ENCODE data around the gene GPR135. TPM values are rescaled to one million over a fixed set of nuclear protein-coding genes. Genes with fewer than 3 reads are reported as not detected.

The GPR135 gene
- total RNA-seq, 1 donor from 2014 or later: 6.2 TPM

- H3K27ac Mint-ChIP-seq (ENCODE audit: unreplicated experiment): peak overlapping the region; percentile 100
- no peaks in the 10 kb centered on the region for H3K27me3 ChIP-seq (ENCODE audit: insufficient read depth, low read length)
- peaks cover 11% of the 10 kb centered on the region for H4K20me1 ChIP-seq (ENCODE audit: insufficient read depth, low read length)
- H3K4me3 ChIP-seq (ENCODE audit: insufficient read depth, low read depth, low read length): peak overlapping the region; percentile 85
- peaks cover 28% of the 10 kb centered on the region for H3K4me1 Mint-ChIP-seq (ENCODE audit: low read depth, unreplicated experiment)
- peak overlapping the region; percentile 94 for H3K4me2 ChIP-seq (ENCODE audit: low read length)
- peaks cover 96% of the 10 kb centered on the region for H3K79me2 ChIP-seq (ENCODE audit: insufficient read depth, low read length)
- peak overlapping the region; percentile 96 for H3K9ac ChIP-seq (ENCODE audit: low read length)
- no peak for FAIRE-seq
- TF ChIP-seq, protein P1, sequence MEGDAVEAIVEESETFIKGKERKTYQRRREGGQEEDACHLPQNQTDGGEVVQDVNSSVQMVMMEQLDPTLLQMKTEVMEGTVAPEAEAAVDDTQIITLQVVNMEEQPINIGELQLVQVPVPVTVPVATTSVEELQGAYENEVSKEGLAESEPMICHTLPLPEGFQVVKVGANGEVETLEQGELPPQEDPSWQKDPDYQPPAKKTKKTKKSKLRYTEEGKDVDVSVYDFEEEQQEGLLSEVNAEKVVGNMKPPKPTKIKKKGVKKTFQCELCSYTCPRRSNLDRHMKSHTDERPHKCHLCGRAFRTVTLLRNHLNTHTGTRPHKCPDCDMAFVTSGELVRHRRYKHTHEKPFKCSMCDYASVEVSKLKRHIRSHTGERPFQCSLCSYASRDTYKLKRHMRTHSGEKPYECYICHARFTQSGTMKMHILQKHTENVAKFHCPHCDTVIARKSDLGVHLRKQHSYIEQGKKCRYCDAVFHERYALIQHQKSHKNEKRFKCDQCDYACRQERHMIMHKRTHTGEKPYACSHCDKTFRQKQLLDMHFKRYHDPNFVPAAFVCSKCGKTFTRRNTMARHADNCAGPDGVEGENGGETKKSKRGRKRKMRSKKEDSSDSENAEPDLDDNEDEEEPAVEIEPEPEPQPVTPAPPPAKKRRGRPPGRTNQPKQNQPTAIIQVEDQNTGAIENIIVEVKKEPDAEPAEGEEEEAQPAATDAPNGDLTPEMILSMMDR (IDR thresholded peaks at IDR 0.05; ENCODE audit: insufficient read depth, low read depth, low read length): no peak
- TF ChIP-seq EZH2 (IDR thresholded peaks at IDR 0.05; ENCODE audit: insufficient read depth, low read length): no peak
- peaks cover 26% of the 10 kb centered on the region for H3K4me1 ChIP-seq (ENCODE audit: insufficient read depth, low read length)
- no peaks in the 10 kb centered on the region for H3K9me3 Mint-ChIP-seq (ENCODE audit: unreplicated experiment)
- H2AFZ ChIP-seq (ENCODE audit: low read depth, low read length): peak overlapping the region; percentile 71
- peak; percentile 88 for DNase-seq (ENCODE audit: low read depth)
- peaks cover 9% of the 10 kb centered on the region for H3K36me3 Mint-ChIP-seq (ENCODE audit: low read depth, unreplicated experiment)
- peak overlapping the region; percentile 96 for H3K27ac ChIP-seq (ENCODE audit: low read depth, low read length)
- H3K9me3 ChIP-seq (ENCODE audit: insufficient read depth, low read depth, low read length): no peaks in the 10 kb centered on the region
- no peaks in the 10 kb centered on the region for H3K27me3 Mint-ChIP-seq (ENCODE audit: low read depth, unreplicated experiment)
- peak overlapping the region; percentile 99 for H3K4me3 Mint-ChIP-seq (ENCODE audit: unreplicated experiment)
- peaks cover 8% of the 10 kb centered on the region for H3K36me3 ChIP-seq (ENCODE audit: insufficient read depth, low read length)
Observed at GRCh38 chr14:59483363-59483762, 18.2 kb upstream of the GPR135 start.

DNA sequence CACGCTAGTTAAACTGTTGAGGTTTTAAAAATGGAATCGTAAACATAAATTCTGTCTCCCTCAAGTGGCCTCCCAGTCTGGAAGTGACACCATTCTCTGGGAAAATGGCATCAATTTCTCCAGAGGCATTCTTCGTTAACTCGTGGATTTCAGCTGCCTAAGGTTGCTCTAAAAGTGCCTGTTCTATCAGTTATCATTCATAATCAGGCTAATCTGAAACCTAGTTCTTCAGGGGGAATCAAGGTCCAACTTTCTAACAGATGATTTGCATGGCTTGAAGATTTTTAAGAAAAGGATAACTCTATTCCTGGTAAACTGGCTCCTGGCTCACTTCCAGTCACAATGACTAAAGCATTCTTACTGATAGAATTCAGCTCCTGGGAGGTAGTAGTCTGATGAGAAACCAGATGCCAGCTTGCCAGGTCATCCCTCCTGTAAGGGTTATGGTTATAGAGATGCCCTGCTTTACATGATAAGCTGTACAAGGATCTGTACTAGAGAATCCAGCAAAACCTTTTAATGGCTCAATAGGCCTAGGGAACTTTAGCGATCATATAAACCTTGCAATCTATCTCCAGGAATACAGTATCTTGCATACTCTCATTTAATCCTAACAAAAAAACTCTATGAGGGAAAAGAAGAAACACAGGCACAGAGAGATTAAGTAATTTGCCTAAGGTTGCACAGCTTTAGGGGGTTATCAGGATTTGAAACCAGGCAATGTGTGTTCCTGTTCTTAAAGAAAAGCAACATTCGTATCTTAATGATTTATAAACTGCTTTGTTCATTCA is 17.6 kb upstream of the GPR135 start:
- H4K20me1 ChIP-seq (ENCODE audit: insufficient read depth, low read length): peaks cover 11% of the 10 kb centered on the region
- peak overlapping the region; percentile 85 for H3K4me3 ChIP-seq (ENCODE audit: insufficient read depth, low read depth, low read length)
- peak overlapping the region; percentile 96 for H3K9ac ChIP-seq (ENCODE audit: low read length)
- DNase-seq (ENCODE audit: low read depth): peak; percentile 93
- H3K79me2 ChIP-seq (ENCODE audit: insufficient read depth, low read length): peaks cover 98% of the 10 kb centered on the region
- H2AFZ ChIP-seq (ENCODE audit: low read depth, low read length): peak overlapping the region; percentile 2
- H3K4me2 ChIP-seq (ENCODE audit: low read length): peak overlapping the region; percentile 94
- Mint-ChIP-seq H3K27ac (ENCODE audit: unreplicated experiment) (peak overlapping the region; percentile 100), H3K4me1 (ENCODE audit: low read depth, unreplicated experiment) (peaks cover 25% of the 10 kb centered on the region), H3K36me3 (ENCODE audit: low read depth, unreplicated experiment) (peaks cover 9% of the 10 kb centered on the region), H3K9me3 (ENCODE audit: unreplicated experiment) (no peaks in the 10 kb centered on the region), H3K27me3 (ENCODE audit: low read depth, unreplicated experiment) (no peaks in the 10 kb centered on the region), H3K4me3 (ENCODE audit: unreplicated experiment) (peak overlapping the region; percentile 99)
- peak overlapping the region; percentile 96 for H3K27ac ChIP-seq (ENCODE audit: low read depth, low read length)
- H3K9me3 ChIP-seq (ENCODE audit: insufficient read depth, low read depth, low read length): no peaks in the 10 kb centered on the region
- peaks cover 11% of the 10 kb centered on the region for H3K36me3 ChIP-seq (ENCODE audit: insufficient read depth, low read length)
- peak; percentile 64 for FAIRE-seq
- H3K4me1 ChIP-seq (ENCODE audit: insufficient read depth, low read length): peaks cover 26% of the 10 kb centered on the region
- no peaks in the 10 kb centered on the region for H3K27me3 ChIP-seq (ENCODE audit: insufficient read depth, low read length)
- TF ChIP-seq, protein P1 (IDR thresholded peaks at IDR 0.05; ENCODE audit: insufficient read depth, low read depth, low read length): peak; percentile 4
- TF ChIP-seq EZH2 (IDR thresholded peaks at IDR 0.05; ENCODE audit: insufficient read depth, low read length): no peak
